ENCODE data around the gene AKT1.

GRCh38 chr14:104805326-104805678 lies 9.8 kb upstream of the AKT1 start:
- TF ChIP-seq POLR2A (IDR thresholded peaks at IDR 0.05) = no peak
- no peak for TF ChIP-seq POLR2AphosphoS5 (IDR thresholded peaks at IDR 0.05)
- TF ChIP-seq CTCF (IDR thresholded peaks at IDR 0.05) = no peak
- TF ChIP-seq EP300 (IDR thresholded peaks at IDR 0.05) = no peak

Measured in gastroesophageal sphincter (tissue), 3 donors.